A549 (cell line): ENCODE results near the gene ST8SIA3.

ENCODE experiments used
- CHD2 ChIP-seq: fragments of 150-350 bp; IDR thresholded peaks from 2 replicates; pipeline ENCODE4 v1.6.1; 2014; ENCODE audit warnings: low read length; ENCODE audit not compliant: partially characterized antibody
- EP300 ChIP-seq, 2 experiments: fragments of >200 bp; sonication (Bioruptor Twin); formaldehyde crosslinking; IDR thresholded peaks; 2 replicates in 1 of 2; 3 replicates in 1 of 2; pipeline ENCODE4 v1.6.1; 2016 to 2017
- GATA3 ChIP-seq: IDR thresholded peaks from 2 replicates; pipeline ENCODE4 v1.6.1; 2012; ENCODE audit warnings: borderline replicate concordance
- MAFK ChIP-seq: fragments of 450-650 bp; IDR thresholded peaks from 2 replicates; pipeline ENCODE4 v1.6.1; 2014; ENCODE audit not compliant: partially characterized antibody
- POLR2A ChIP-seq: IDR thresholded peaks from 2 replicates; pipeline ENCODE4 v1.6.1; 2012; ENCODE audit warnings: mild to moderate bottlenecking, low read length
- RCOR1 ChIP-seq: fragments of 150-350 bp; IDR thresholded peaks from 2 replicates; pipeline ENCODE4 v1.6.1; 2014; ENCODE audit warnings: antibody characterized with exemption, low read length, low read depth
- SMC3 ChIP-seq: fragments of >200 bp; sonication (Bioruptor Twin); formaldehyde crosslinking; IDR thresholded peaks from 3 replicates; pipeline ENCODE4 v1.6.1; 2018; ENCODE audit warnings: inconsistent platforms
- TP53 ChIP-seq: fragments of 250-450 bp; sonication (Bioruptor Pico); IDR thresholded peaks from 2 replicates; pipeline ENCODE4 v1.5.0; 2021; ENCODE audit warnings: mild to moderate bottlenecking, moderate library complexity
- TF ChIP-seq, protein P1 (sequence below): fragments of >200 bp; sonication (Bioruptor Twin); formaldehyde crosslinking; IDR thresholded peaks from 3 replicates; pipeline ENCODE4 v1.5.1; 2016
- TF ChIP-seq, protein P2 (sequence below): fragments of 200-600 bp; sonication (generic); IDR thresholded peaks from 2 replicates; pipeline ENCODE4 v1.6.1; 2016; ENCODE audit warnings: antibody characterized with exemption, mild to moderate bottlenecking, moderate library complexity

DNA sequence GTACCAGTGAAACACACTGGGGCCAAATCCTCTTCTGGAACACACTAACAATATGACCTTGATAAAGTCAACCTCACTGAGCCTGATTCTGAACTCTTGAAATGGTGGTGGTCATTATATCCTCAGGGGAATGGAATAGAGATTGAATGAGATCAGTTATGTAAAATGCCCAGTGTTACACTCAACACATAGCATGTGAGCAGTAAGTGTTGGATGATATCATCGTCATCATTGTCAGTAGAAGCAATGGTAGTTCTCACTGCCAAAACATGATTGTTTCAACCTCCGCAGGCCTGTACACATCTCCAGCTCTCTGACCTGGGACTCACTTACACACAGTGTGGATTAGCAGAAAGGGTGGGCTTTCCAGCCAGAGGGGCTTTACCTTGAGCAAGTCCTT lies 5.5 kb upstream of the ST8SIA3 start:
- TF ChIP-seq EP300 (IDR thresholded peaks at IDR 0.05) (no peak), POLR2A (no peak), CHD2 (no peak), GATA3 (no peak), TP53 (CRISPR knock-in tag) (no peak), MAFK (no peak), RCOR1 (no peak), SMC3 (no peak)
- TF ChIP-seq, protein P1, sequence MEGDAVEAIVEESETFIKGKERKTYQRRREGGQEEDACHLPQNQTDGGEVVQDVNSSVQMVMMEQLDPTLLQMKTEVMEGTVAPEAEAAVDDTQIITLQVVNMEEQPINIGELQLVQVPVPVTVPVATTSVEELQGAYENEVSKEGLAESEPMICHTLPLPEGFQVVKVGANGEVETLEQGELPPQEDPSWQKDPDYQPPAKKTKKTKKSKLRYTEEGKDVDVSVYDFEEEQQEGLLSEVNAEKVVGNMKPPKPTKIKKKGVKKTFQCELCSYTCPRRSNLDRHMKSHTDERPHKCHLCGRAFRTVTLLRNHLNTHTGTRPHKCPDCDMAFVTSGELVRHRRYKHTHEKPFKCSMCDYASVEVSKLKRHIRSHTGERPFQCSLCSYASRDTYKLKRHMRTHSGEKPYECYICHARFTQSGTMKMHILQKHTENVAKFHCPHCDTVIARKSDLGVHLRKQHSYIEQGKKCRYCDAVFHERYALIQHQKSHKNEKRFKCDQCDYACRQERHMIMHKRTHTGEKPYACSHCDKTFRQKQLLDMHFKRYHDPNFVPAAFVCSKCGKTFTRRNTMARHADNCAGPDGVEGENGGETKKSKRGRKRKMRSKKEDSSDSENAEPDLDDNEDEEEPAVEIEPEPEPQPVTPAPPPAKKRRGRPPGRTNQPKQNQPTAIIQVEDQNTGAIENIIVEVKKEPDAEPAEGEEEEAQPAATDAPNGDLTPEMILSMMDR = no peak
- TF ChIP-seq, protein P2, sequence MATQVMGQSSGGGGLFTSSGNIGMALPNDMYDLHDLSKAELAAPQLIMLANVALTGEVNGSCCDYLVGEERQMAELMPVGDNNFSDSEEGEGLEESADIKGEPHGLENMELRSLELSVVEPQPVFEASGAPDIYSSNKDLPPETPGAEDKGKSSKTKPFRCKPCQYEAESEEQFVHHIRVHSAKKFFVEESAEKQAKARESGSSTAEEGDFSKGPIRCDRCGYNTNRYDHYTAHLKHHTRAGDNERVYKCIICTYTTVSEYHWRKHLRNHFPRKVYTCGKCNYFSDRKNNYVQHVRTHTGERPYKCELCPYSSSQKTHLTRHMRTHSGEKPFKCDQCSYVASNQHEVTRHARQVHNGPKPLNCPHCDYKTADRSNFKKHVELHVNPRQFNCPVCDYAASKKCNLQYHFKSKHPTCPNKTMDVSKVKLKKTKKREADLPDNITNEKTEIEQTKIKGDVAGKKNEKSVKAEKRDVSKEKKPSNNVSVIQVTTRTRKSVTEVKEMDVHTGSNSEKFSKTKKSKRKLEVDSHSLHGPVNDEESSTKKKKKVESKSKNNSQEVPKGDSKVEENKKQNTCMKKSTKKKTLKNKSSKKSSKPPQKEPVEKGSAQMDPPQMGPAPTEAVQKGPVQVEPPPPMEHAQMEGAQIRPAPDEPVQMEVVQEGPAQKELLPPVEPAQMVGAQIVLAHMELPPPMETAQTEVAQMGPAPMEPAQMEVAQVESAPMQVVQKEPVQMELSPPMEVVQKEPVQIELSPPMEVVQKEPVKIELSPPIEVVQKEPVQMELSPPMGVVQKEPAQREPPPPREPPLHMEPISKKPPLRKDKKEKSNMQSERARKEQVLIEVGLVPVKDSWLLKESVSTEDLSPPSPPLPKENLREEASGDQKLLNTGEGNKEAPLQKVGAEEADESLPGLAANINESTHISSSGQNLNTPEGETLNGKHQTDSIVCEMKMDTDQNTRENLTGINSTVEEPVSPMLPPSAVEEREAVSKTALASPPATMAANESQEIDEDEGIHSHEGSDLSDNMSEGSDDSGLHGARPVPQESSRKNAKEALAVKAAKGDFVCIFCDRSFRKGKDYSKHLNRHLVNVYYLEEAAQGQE = no peak
